HG03108 (cell line): ENCODE results near the gene NQO2.
A peak's percentile ranks its signal among the peaks of the same experiment; 100 is the strongest.
"Not testable (repeated sequence)": the region's sequence is repeated elsewhere in the genome, so short reads cannot be mapped to it uniquely, and the experiment has no call there.

Experiments used
- ATAC-seq: cut with Tn5 transposase; IDR thresholded peaks from one replicate; pipeline ENCODE4 v1.9.1; 2021; ENCODE audit warnings: moderate library complexity; ENCODE audit not compliant: unreplicated experiment

Gene NQO2

GRCh38 chr6:2988426-2989331 is 11.0 kb upstream of the NQO2 start:
- peak; percentile 62 for ATAC-seq

- ATAC-seq, result peak; percentile 62
Measured at GRCh38 chr6:2989332-2990247, 10.1 kb upstream of the NQO2 start.

GRCh38 chr6:2990248-2990931 is 9.3 kb upstream of the NQO2 start:
- ATAC-seq, result no peak

DNA sequence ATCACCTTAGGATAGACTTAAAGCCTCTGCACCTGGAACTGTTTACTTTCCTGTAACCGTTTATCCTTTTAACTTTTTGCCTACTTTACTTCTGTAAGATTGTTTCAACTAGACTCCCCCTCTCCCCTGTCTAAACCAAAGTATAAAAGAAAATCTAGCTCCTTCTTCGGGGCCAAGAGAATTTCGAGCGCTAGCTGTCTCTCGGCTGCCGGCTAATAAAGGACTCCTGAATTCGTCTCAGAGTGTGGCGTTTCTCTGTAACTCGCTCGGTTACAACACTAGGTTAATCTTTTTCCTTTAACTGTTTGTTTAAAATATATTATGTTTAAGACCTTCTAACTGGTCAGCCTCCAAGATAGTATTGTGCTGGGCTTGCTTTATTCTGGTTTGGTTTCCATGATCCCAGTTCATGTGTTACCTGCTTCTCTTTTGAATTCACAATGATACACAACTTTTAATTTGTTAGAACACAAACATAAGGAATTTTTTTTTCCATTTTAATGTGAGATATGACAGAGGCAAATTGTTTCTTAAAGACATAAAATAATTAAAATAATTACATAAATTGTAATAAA is 8.7 kb upstream of the NQO2 start:
- ATAC-seq, result no peak

GRCh38 chr6:2992330-2992979 is 7.2 kb upstream of the NQO2 start:
- no peak for ATAC-seq

- ATAC-seq, result no peak
Measured at GRCh38 chr6:2993755-2994317, 5.9 kb upstream of the NQO2 start.

DNA sequence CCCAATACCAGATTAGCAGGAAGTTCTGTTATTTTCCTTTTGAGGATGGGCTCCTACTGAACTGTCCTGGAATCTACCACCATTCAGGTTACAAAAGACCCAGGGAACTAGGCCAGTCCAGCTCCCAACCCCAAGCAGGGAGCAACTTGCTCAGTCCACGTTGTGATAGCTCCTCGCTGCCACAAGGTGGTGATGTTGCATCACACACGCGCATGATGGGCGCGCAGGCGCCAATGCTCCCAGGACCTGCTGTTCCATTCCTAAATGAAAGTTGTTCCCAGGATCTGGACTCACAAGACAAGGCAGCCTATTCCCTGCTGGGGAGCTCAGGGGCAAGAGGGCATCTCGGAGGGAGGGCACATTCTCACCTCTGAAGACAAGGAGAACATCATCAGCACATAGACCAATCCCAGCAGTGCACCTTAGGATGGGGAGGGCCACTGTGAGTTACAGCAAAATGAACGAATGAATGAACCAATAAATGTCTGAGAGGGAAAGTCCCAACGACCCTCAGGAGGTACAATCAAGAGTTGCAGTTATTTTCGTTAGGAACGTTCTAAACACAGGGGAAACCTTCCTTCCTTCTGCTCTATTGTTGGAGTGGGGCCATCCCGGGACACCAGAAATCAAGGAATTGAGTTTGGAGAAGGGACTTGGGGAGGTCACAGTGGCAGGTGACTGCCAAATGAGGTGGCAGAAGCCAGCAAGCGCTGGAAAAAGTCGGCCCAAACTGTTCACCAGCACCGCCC is 1.3 kb upstream of the NQO2 start:
- ATAC-seq, result not testable (repeated sequence)

GRCh38 chr6:2998998-2999617 is 586 bp upstream of the NQO2 start:
- ATAC-seq, result peak; percentile 26

DNA sequence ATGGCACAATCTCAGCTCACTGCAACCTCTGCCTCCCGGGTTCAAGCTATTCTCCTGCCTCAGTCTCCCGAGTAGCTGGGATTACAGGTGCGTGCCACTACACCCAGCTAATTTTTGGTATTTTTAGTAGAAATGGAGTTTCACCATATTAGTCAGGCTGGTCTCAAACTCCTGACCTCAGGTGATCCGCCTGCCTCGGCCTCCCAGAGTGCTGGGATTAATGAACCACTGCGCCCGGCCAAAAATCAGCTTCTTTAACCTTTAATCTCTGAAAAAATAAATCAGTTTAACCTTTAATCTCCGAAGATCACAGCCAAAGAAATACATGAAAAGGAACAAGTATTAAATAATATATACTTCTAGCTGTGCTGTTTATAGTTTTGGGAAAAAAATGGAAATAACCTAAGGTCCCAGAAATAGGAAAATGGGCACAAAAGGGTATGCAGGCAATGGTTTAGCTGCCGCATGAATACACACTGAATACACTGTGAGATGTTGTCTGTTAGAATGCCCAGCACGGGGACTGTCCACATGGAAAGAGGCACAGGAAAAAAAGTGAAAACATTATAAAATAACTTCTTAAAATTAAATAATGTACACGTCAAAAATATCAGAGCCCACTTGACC is 1.6 kb downstream of the NQO2 start:
- ATAC-seq, result no peak

- no peak for ATAC-seq
Measured at GRCh38 chr6:3001773-3002293, 2.1 kb downstream of the NQO2 start.

DNA sequence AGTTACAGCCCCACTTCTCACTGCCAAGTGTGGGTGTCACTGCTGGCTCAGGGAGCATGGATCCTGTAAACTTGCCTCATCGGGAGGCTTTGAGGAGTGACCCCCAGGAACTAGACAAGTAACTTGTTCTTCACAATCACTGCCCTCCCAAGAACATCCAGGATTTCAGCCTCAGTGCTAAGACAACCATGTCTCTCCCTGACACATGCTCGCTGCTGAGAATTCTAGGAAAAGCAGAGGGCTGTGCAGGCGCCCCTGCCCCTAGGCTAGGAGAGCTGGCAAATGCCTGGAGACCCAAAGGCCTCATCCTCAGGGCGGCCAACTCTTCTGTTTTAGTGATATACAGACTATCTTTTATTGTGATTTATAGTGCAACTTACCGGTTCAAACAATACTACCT is 3.5 kb downstream of the NQO2 start:
- not testable (repeated sequence) for ATAC-seq

DNA sequence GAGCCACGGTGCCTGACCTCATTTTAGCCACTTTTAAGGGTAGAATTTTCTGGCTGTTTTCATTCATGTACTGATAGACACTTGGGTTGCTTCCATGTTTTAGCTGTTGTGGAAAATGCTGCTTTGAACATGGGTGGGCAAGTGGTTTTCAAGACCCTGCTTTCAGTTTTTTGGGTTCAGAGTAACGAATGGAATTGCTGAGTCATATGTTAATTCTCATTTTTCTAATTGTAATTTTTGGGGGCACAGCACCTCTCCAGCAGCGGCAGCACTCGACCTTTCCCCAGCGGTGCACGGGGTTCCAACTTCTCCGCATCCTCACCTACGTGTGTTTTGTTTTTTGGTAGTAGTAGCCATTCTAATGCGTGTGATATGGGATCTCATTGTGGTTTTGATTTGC is 5.4 kb downstream of the NQO2 start:
- ATAC-seq, result no peak

DNA sequence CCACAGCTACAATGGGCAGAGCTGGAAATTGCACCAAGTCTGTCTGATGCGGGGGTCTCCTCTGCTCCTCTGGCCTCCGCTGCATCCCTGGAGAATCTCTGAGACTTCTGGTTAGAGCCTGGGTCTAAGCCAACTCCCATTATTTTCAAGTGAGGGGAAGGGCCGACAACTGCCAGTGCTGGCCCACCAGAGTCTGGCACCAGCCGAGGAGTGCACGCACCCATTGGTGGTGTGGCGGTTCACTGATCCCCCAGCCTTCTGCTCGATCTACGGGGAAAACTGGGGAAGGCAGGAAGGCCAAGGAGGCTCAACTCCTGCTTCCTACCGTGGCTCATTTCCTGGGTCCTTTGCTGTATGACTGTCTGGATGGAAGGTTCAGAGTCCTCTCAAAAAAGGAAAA is 6.2 kb downstream of the NQO2 start:
- no peak for ATAC-seq

GRCh38 chr6:3006476-3006875 is 6.8 kb downstream of the NQO2 start:
- no peak for ATAC-seq

DNA sequence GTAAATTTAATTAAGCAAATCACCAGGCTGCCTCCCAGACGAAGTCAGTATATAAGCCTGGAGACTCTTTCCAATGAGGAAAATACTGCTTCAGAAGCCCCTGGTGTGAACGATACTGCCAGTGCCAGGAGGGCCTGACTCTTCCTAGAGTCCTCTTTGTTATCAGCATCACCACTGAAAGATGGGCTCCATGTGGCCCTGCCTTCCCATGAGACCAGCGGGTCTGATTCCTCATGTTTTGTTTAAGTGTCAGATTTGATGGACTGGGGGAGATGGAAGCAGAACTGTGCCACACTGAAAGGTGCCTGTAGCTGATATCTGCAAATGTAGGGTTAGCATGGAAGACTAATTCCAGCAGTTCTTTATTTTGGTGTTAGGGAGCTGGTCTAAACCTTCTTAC is 7.9 kb downstream of the NQO2 start:
- no peak for ATAC-seq

- ATAC-seq, result not testable (repeated sequence)
Measured at GRCh38 chr6:3008712-3009265, 9.1 kb downstream of the NQO2 start.

DNA sequence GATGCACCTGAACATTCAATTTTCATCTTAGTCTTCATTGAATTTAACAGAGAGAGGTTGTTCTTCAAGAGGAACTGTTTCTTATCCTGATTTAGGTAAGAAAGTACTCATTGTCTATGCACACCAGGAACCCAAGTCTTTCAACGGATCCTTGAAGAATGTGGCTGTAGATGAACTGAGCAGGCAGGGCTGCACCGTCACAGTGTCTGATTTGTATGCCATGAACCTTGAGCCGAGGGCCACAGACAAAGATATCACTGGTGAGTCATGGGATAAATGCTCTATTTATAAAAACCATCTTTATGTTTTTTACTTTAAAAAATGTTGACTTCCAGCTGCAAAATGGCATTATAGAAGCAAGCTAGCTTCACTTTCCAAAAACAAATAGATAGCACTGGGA is 10.2 kb downstream of the NQO2 start:
- no peak for ATAC-seq

DNA sequence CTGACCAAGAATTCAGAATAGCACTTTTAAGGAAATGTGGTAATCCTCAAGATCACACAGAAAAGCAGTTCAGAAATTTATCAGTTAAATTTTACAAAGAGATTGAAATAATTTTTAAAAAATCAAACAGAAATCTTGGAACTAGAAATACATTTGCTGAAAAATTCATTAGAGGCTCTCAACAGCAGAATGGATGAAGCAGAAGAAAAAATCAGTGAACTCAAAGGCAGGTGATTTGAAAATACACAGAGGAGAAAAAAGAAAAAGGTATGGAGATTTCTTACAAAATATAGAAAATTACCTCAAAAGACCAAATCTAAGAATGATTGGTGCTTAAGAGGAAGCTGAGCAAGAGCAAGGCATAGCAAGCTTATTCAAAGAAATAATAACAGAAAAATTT is 11.5 kb downstream of the NQO2 start:
- no peak for ATAC-seq
